T-cell (primary cell): ENCODE results near the gene TSPAN18. TPM values are rescaled to one million over a fixed set of nuclear protein-coding genes. Genes with fewer than 3 reads are reported as not detected.

Experiments used
- ATAC-seq, 4 experiments: fragments of 200-7000 bp in 3 of 4; fragments of 150-1000 bp in 1 of 4; cut with Tn5 transposase; replicated peaks in 1 of 4; 1 replicate in 3 of 4; 2 replicates in 1 of 4; pipeline ENCODE4 v1.10.0; 2021; ENCODE audit warnings: moderate library complexity in 3 of 4, mild to moderate bottlenecking in 2 of 4, moderate number of reproducible peaks in 1 of 4
- CTCF ChIA-PET, 2 donors: fragments of 300-600 bp; sonication (Branson Sonifier 250); formaldehyde crosslinking; loops; one replicate each; lab custom pipeline; 2022; ENCODE audit warnings: antibody characterized with exemption in 2 of 2; lab: Charles Lee
- POLR2A ChIA-PET, 2 donors: fragments of 300-600 bp; sonication (Branson Sonifier 250); formaldehyde crosslinking; loops; one replicate each; lab custom pipeline; 2022; ENCODE audit warnings: antibody characterized with exemption in 2 of 2; lab: Charles Lee
- DNase-seq, 35 experiments: peaks; one replicate each; pipeline versions ENCODE4 v3.0.0 to v3.0.0-alpha.2; 2013 to 2023
- H3K27ac ChIP-seq: one replicate; pipeline ENCODE4 v1.5.1; 2013; ENCODE audit warnings: low read length
- H3K27me3 ChIP-seq, 2 experiments: replicated peaks in 1 of 2; 1 replicate in 1 of 2; 2 replicates in 1 of 2; pipeline versions ENCODE4 v1.6.1 to v1.7.0; 2013; ENCODE audit warnings: low read length in 1 of 2, mixed read lengths in 1 of 2; ENCODE audit not compliant: control insufficient read depth in 2 of 2, insufficient read depth in 2 of 2; ENCODE audit errors: extremely low read depth in 1 of 2
- H3K36me3 ChIP-seq, 2 donors: 1 replicate in 1 of 2; 2 replicates in 1 of 2; pipeline versions ENCODE4 v1.6.1 to v1.7.0; 2013; ENCODE audit warnings: low read length in 1 of 2; ENCODE audit not compliant: control insufficient read depth in 2 of 2, insufficient read depth in 1 of 2; ENCODE audit errors: extremely low read depth in 1 of 2
- H3K4me1 ChIP-seq, 2 experiments: 1 replicate in 1 of 2; 2 replicates in 1 of 2; pipeline versions ENCODE4 v1.6.1 to v1.7.0; 2013; ENCODE audit warnings: low read length in 2 of 2, mixed read lengths in 1 of 2; ENCODE audit not compliant: insufficient read depth in 2 of 2, control insufficient read depth in 1 of 2; ENCODE audit errors: extremely low read depth in 1 of 2
- H3K4me3 ChIP-seq, 2 donors: 1 replicate in 1 of 2; 2 replicates in 1 of 2; pipeline versions ENCODE4 v1.5.1 to v1.7.0; 2013; ENCODE audit warnings: mild to moderate bottlenecking in 2 of 2, low read length in 1 of 2, moderate library complexity in 1 of 2; ENCODE audit not compliant: control insufficient read depth in 1 of 2; ENCODE audit errors: extremely low read depth in 1 of 2
- H3K9me3 ChIP-seq: 2 replicates; pipeline ENCODE4 v1.7.0; 2013
- H3K27ac Mint-ChIP-seq, 2 donors: one replicate each; pipeline ENCODE4 v1.8.0; 2020 to 2021; ENCODE audit warnings: mild to moderate bottlenecking in 2 of 2, mixed read lengths in 2 of 2
- H3K27me3 Mint-ChIP-seq, 2 donors: one replicate each; pipeline ENCODE4 v1.8.0; 2021 to 2022; ENCODE audit warnings: mixed read lengths in 2 of 2
- H3K36me3 Mint-ChIP-seq: one replicate; pipeline ENCODE4 v1.8.0; 2021; ENCODE audit warnings: mixed read lengths
- H3K4me1 Mint-ChIP-seq, 3 donors: one replicate each; pipeline ENCODE4 v1.8.0; 2020 to 2022; ENCODE audit warnings: mixed read lengths in 3 of 3, mild to moderate bottlenecking in 1 of 3
- H3K4me3 Mint-ChIP-seq, 3 donors: one replicate each; pipeline ENCODE4 v1.8.0; 2020 to 2022; ENCODE audit warnings: mild to moderate bottlenecking in 3 of 3, mixed read lengths in 3 of 3, moderate library complexity in 3 of 3
- H3K9me3 Mint-ChIP-seq, 3 donors: one replicate each; pipeline ENCODE4 v1.8.0; 2020 to 2022; ENCODE audit warnings: mixed read lengths in 3 of 3
- WGBS: methylation state at CpG from one replicate; pipeline ENCODE4 v1.1.5; 2013; ENCODE audit warnings: missing lambda C conversion rate; ENCODE audit not compliant: insufficient coverage; 5-methylcytosine and 5-hydroxymethylcytosine counted together
- total RNA-seq, 35 experiments: library from RNA in 6 of 35; stranded (reverse) in 6 of 35; fragments of 120-200 nt in 1 of 35; gene quantifications; one replicate each; pipeline versions ENCODE4 v1.2.1 to v1.2.4 and lab custom pipeline; 2013 to 2026

TSPAN18 gene
- total RNA-seq, 5 donors from 2014 or later (not counting 1 experiment from before 2014, with no cell fraction given) = 18.4 to 59.1 (median 25.7) TPM

DNA sequence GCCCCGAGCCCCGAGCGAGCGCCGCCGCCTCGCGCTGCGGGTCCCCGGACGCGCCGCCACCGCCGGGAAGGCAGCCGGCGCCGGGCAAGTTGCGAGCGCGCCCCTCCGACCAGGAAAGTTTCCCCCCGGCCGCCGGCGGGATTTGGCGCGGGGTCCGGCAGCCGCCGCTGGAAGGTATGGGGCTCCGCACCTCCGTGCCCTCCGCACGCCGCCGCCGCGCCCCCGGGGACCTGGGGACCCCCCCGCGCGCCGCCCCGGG, 281 bp downstream of the TSPAN18 start:
- WGBS = 1% methylated on average over 40 of the region's 45 CpGs
- H3K4me1 ChIP-seq = peaks cover 0 to 54% of the 10 kb centered on the region in 2 experiments
- ATAC-seq (peak; percentile 14 to 37 (median 19)), DNase-seq (peak in 7 of 35 experiments; percentile 2 to 29 (median 9))
- Mint-ChIP-seq H3K27me3 (peaks cover 0 to 9% of the 10 kb centered on the region in 2 donors), H3K36me3 (no peaks in the 10 kb centered on the region), H3K9me3 (no peaks in the 10 kb centered on the region), H3K4me3 (no peak overlapping the region), H3K4me1 (peaks cover 36 to 55% (median 40%) of the 10 kb centered on the region in 3 donors), H3K27ac (no peak overlapping the region)
- H3K27me3 ChIP-seq = peaks cover 6 to 27% of the 10 kb centered on the region in 2 experiments
- no peaks in the 10 kb centered on the region for H3K36me3 ChIP-seq
- H3K4me3 ChIP-seq = peak overlapping the region; percentile 70 to 84
- no peaks in the 10 kb centered on the region for H3K9me3 ChIP-seq
- POLR2A ChIA-PET = no interaction called here
- H3K27ac ChIP-seq = no peak overlapping the region
- CTCF ChIA-PET = interaction anchor here (0.6 to 1.0 kb wide), 2 partner anchors 11 to 615 kb away, joined by 4 to 11 read pairs; no protein-coding TSS in a partner anchor

DNA sequence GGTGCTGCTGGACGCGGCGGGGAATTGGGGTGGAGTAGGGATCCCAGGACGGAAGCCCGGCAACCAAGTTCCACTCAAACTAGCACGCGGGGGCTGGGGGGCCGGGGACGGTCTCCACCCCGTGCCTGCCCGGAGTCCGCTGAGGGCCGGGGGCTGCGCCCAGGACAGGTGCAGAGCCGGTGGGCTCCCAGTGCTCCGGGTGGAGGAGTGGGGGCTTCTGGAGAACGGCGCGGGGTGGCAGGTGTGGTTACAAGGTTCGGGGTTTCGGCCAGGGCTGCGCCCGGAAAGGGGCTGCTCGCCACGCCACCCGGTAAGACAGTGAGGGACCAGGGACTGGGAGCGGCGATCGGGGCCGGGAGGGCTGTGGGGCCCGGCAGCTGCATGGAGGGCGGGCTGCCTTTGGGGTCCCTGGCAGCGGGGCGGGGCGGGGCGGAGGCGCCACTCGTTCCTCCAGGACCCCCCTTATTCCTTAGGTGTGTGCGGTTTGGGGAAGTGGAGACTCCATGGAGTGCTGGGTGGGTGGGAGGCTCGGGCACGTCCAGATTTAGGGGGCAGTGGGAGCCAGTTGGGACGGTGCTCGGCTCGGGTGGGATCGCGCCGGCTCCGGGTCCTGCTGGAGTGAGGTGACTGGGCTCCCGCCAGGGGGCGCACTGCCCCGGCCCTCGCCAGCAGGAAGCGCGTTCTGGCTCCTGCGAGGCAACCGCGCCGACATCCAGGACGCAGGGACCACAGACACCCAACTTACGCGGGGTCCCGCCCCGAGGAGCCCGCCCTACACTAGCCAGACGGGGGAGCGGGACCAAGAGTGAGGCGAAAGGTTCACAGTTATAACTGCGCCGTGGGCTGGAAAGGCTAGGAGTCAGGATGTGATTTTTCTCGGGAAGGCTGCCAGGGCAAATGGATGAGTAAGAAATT, 868 bp downstream of the TSPAN18 start:
- no peaks in the 10 kb centered on the region for H3K9me3 ChIP-seq
- peak overlapping the region; percentile 70 to 84 for H3K4me3 ChIP-seq
- WGBS = under 1% methylated on average over 65 of the region's 70 CpGs
- no peak overlapping the region for H3K27ac ChIP-seq
- H3K36me3 ChIP-seq = no peaks in the 10 kb centered on the region
- ChIA-PET CTCF (interaction anchor here (0.6 to 1.0 kb wide), 2 partner anchors 11 to 615 kb away, joined by 4 to 11 read pairs; no protein-coding TSS in a partner anchor), POLR2A (no interaction called here)
- H3K4me3 Mint-ChIP-seq = peak overlapping the region; percentile 84 to 86 (median 85)
- peak overlapping the region; percentile 63 to 82 for H3K27ac Mint-ChIP-seq
- ATAC-seq (peak; percentile 72 to 77 (median 75)), DNase-seq (peak; percentile 26 to 89 (median 68))
- peaks cover 0 to 54% of the 10 kb centered on the region in 2 experiments for H3K4me1 ChIP-seq
- peaks cover 5% of the 10 kb centered on the region for H3K36me3 Mint-ChIP-seq
- H3K4me1 Mint-ChIP-seq = peaks cover 38 to 61% (median 44%) of the 10 kb centered on the region in 3 donors
- H3K27me3 ChIP-seq = peaks cover 6 to 27% of the 10 kb centered on the region in 2 experiments
- no peaks in the 10 kb centered on the region for H3K9me3 Mint-ChIP-seq
- peaks cover 0 to 9% of the 10 kb centered on the region in 2 donors for H3K27me3 Mint-ChIP-seq

DNA sequence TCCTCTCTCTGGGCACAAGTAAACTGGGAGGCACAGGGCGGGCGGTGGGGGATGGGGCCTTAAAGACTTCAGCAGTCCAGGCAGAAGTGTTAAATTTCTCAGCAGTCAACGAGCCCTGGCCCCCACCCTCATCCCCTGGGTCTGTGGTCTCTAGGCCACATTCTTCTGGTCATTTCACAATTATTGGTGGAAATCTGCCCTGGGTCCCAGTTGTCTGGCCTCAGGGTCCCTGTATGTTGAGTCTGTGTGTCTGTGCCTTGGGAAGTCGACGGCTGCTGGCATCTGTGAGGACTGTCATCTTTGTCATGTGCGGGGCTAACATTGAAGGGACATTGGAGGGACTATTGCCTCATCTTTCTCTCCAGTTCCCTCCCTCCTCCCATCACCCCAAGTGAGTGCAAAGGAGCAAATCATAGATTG, 1.7 kb downstream of the TSPAN18 start:
- WGBS = 63% methylated on average over 1 of the region's 6 CpGs
- Mint-ChIP-seq H3K9me3 (no peaks in the 10 kb centered on the region), H3K27ac (peak overlapping the region; percentile 50 to 82), H3K4me3 (peak overlapping the region; percentile 84 to 86 (median 85)), H3K27me3 (peaks cover 0 to 9% of the 10 kb centered on the region in 2 donors), H3K36me3 (peaks cover 13% of the 10 kb centered on the region), H3K4me1 (peaks cover 38 to 69% (median 52%) of the 10 kb centered on the region in 3 donors)
- Histone ChIP-seq H3K27me3 (peaks cover 6 to 27% of the 10 kb centered on the region in 2 experiments), H3K4me3 (peak overlapping the region; percentile 70 to 84), H3K36me3 (no peaks in the 10 kb centered on the region), H3K4me1 (peaks cover 0 to 54% of the 10 kb centered on the region in 2 experiments), H3K9me3 (no peaks in the 10 kb centered on the region), H3K27ac (no peak overlapping the region)
- no peak for ATAC-seq
- ChIA-PET POLR2A (no interaction called here), CTCF (no interaction called here)
- DNase-seq = no peak

DNA sequence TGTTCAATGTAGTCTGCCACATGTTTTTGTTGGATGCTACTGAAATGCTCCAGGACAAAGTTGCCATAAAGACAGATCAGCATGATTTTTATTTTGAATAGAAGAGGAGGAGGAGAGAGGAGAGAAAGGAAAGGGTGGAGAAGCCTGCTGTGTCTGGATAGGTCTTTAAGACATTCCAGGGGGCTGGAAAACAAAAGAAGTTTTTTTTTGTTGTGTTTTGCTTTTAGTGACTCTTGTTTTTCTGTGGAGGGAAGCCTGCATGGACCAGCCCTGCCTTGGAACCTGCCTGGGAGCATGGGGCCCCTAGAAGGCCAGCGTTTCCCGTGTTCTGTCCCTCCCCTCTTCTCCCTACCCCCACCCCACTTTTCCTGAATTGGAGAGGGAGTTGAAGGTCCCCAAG, 2.3 kb downstream of the TSPAN18 start:
- Histone ChIP-seq H3K27me3 (peaks cover 6 to 27% of the 10 kb centered on the region in 2 experiments), H3K4me3 (no peak overlapping the region), H3K36me3 (no peaks in the 10 kb centered on the region), H3K27ac (no peak overlapping the region), H3K4me1 (peaks cover 0 to 54% of the 10 kb centered on the region in 2 experiments), H3K9me3 (no peaks in the 10 kb centered on the region)
- peaks cover 13% of the 10 kb centered on the region for H3K36me3 Mint-ChIP-seq
- ATAC-seq (no peak), DNase-seq (no peak)
- peak overlapping the region in 1 of 2 donors; percentile 50 for H3K27ac Mint-ChIP-seq
- peaks cover 41 to 72% (median 56%) of the 10 kb centered on the region in 3 donors for H3K4me1 Mint-ChIP-seq
- POLR2A ChIA-PET = interaction anchor here in 1 of 2 donors (0.5 kb wide), 1 partner anchor 48 kb away, joined by 3 read pairs; no protein-coding TSS in a partner anchor
- H3K9me3 Mint-ChIP-seq = no peaks in the 10 kb centered on the region
- peak overlapping the region; percentile 84 to 86 (median 85) for H3K4me3 Mint-ChIP-seq
- CTCF ChIA-PET = no interaction called here
- no CpG with 5 or more reads among the region's 2 CpGs for WGBS
- peaks cover 0 to 9% of the 10 kb centered on the region in 2 donors for H3K27me3 Mint-ChIP-seq

DNA sequence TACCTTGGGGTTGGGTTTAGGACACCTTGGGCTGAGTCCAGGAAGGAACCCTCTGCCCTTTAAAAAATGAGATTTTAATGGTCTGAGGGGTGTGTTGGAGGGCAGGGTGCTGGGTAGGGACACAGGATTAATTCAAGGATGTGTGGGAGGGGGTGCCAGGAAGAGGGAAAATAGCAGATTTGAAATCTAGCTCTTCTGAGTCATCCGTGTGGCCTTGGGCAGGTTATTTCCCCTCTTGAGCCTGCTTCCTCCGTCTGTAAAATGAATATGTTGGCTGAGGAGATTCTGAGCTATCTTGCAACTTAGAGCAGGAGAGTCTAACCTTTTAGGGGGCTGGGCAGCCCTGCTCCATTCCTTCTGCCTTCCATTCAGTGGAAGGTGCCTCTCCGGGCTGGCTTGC, 3.0 kb downstream of the TSPAN18 start:
- Mint-ChIP-seq H3K36me3 (peaks cover 13% of the 10 kb centered on the region), H3K9me3 (no peaks in the 10 kb centered on the region), H3K27me3 (peaks cover 0 to 9% of the 10 kb centered on the region in 2 donors), H3K4me3 (peak overlapping the region; percentile 15 to 86 (median 29)), H3K27ac (peak overlapping the region; percentile 37 to 41), H3K4me1 (peaks cover 47 to 79% (median 61%) of the 10 kb centered on the region in 3 donors)
- ChIA-PET CTCF (interaction anchor here in 1 of 2 donors (0.7 kb wide), 1 partner anchor 113 kb away, joined by 4 read pairs; no protein-coding TSS in a partner anchor), POLR2A (no interaction called here)
- no peaks in the 10 kb centered on the region for H3K36me3 ChIP-seq
- no peak for ATAC-seq
- no peak overlapping the region for H3K27ac ChIP-seq
- H3K4me1 ChIP-seq = peaks cover 0 to 54% of the 10 kb centered on the region in 2 experiments
- DNase-seq = no peak
- H3K9me3 ChIP-seq = no peaks in the 10 kb centered on the region
- whole genome bisulfite sequencing = 35% methylated on average over 2 of the region's 3 CpGs
- no peak overlapping the region for H3K4me3 ChIP-seq
- peaks cover 6 to 27% of the 10 kb centered on the region in 2 experiments for H3K27me3 ChIP-seq

DNA sequence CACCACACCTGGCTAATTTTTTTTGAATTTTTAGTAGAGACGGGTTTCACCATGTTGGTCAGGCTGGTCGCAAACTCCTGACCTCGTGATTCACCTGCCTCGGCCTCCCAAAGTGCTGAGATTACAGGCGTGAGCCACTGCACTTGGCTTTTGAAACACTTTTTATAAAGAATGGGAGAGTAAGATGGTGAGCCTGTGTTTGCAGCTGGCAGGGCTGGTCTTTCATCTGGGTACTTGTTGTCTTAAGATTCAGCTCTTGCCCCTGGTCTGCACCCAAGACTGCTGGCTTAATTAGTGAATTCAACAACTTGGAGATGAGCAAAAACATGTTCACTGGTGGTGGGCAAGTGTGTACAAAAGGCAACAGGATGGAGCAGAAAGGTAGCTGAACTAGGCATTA, 4.0 kb downstream of the TSPAN18 start:
- no peak overlapping the region for H3K4me3 Mint-ChIP-seq
- H3K36me3 ChIP-seq = no peaks in the 10 kb centered on the region
- peaks cover 0 to 48% of the 10 kb centered on the region in 2 experiments for H3K4me1 ChIP-seq
- no peaks in the 10 kb centered on the region for H3K9me3 ChIP-seq
- H3K4me1 Mint-ChIP-seq = peaks cover 44 to 76% (median 65%) of the 10 kb centered on the region in 3 donors
- no peak overlapping the region for H3K27ac ChIP-seq
- peaks cover 15% of the 10 kb centered on the region for H3K36me3 Mint-ChIP-seq
- POLR2A ChIA-PET = no interaction called here
- H3K9me3 Mint-ChIP-seq = no peaks in the 10 kb centered on the region
- no peak for DNase-seq
- H3K27me3 Mint-ChIP-seq = peaks cover 0 to 9% of the 10 kb centered on the region in 2 donors
- H3K27me3 ChIP-seq = peaks cover 6 to 21% of the 10 kb centered on the region in 2 experiments
- no peak for ATAC-seq
- CTCF ChIA-PET = interaction anchor here in 1 of 2 donors (0.8 kb wide), 1 partner anchor 45 kb away, joined by 3 read pairs; no protein-coding TSS in a partner anchor
- H3K4me3 ChIP-seq = no peak overlapping the region
- H3K27ac Mint-ChIP-seq = no peak overlapping the region
- 92% methylated on average over 4 of the region's 5 CpGs for WGBS
